ENCODE measurements around the gene PRSS36.
"Not testable (repeated sequence)": the region's sequence is repeated elsewhere in the genome, so short reads cannot be mapped to it uniquely, and the experiment has no call there.

Gene PRSS36

DNA sequence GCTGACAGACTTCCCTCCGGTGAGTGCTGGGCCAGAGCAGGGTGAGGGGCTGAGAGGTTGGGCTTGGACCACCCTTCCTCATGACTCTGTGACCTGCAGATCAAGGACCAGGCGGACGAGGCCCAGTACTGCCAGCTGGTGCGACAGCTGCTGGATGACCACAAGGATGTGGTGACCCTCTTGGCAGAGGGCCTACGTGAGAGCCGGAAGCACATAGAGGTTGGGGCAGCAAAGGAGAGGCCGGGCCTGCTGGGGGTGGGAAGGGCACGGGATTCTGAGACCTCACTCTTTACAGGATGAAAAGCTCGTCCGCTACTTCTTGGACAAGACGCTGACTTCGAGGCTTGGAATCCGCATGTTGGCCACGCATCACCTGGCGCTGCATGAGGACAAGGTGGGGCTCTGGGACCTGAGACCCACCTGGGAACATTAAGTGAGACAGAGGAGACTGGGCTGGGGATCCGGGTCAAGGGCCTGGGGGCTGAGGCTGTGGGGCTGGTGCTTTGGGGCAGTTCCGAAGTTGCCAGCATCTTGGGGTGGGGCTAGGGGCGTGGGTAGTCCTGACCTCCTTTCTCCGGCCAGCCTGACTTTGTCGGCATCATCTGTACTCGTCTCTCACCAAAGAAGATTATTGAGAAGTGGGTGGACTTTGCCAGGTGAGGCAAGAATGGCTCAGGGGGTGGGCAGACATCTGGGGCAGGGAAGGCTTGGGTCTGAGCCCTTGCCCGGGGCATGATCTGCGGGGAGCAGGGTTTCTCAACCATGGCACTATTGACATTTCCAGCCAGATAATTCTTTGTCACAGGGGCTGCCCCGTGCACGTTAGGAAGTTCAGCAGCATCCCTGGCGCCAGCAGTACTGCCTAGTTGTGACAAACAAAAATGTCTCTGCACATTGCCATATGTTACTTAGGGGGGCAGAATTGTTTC, 39.5 kb downstream of the PRSS36 start:
- peak overlapping the region; percentile 39 for H3K27ac Mint-ChIP-seq
- no peaks in the 10 kb centered on the region for H3K27me3 Mint-ChIP-seq (ENCODE audit: low read depth)

DNA sequence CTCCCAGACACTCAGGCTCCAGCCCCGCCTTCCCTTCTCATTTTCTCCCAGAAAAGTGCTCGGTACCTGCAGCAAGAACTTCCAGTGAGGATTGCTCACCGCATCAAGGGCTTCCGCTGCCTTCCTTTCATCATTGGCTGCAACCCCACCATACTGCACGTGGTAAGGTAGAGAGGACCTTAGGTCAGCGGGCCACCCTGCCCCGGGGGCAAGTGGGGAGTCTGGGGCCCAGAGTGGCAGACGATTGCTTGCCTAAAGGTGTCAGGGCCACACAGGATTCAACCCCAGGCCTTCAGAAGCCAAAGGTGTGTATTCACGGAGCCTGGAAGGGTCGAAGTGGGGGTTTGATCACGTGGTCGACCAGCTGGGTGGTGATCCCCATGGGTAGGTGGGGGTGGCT, 40.2 kb downstream of the PRSS36 start:
- H3K4me1 Mint-ChIP-seq (ENCODE audit: low read depth) = peaks cover 17% of the 10 kb centered on the region
- H3K27me3 Mint-ChIP-seq (ENCODE audit: low read depth) = no peaks in the 10 kb centered on the region
- H3K36me3 Mint-ChIP-seq (ENCODE audit: low read depth) = peaks cover 7% of the 10 kb centered on the region
- H3K9me3 Mint-ChIP-seq = no peaks in the 10 kb centered on the region
- H3K27ac Mint-ChIP-seq = peak overlapping the region; percentile 72
- peak overlapping the region; percentile 84 for H3K4me3 Mint-ChIP-seq

More for the DNA sequence above, 39.5 kb downstream of the PRSS36 start:
- H3K4me1 Mint-ChIP-seq (ENCODE audit: low read depth) = peaks cover 17% of the 10 kb centered on the region
- H3K36me3 Mint-ChIP-seq (ENCODE audit: low read depth) = peaks cover 9% of the 10 kb centered on the region
- no peaks in the 10 kb centered on the region for H3K9me3 Mint-ChIP-seq
- H3K4me3 Mint-ChIP-seq = peak overlapping the region; percentile 84

DNA sequence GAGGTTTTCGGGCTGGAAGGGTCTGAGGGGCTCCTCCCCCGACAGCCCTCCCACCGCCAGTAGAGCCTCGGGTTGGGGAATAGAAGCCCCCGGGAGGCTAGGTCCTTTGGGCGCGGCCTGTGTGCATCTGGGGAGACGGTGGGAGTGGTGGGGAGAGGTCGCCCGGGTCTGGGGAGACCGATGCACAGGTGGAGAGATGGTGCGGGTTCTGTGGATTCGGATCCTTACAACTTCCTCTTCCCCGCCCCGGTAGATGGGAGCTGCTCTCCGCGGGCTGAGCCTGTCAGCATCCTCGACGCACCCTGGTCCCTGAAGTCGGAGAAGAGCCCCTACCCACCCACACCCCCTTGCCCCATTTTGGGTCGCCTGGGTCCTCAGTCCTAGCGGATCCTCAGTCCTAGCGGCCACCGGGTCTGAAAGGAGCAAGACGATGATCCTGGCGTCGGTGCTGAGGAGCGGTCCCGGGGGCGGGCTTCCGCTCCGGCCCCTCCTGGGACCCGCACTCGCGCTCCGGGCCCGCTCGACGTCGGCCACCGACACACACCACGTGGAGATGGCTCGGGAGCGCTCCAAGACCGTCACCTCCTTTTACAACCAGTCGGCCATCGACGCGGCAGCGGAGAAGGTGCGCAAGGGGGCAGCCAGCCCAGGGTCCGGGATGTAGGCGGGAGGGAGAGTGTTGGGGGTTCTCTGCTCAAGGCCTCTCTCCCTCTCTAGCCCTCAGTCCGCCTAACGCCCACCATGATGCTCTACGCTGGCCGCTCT, 40.9 kb downstream of the PRSS36 start:
- Mint-ChIP-seq H3K9me3 (no peaks in the 10 kb centered on the region), H3K4me3 (peak overlapping the region; percentile 84), H3K27me3 (ENCODE audit: low read depth) (no peaks in the 10 kb centered on the region), H3K36me3 (ENCODE audit: low read depth) (peaks cover 7% of the 10 kb centered on the region), H3K27ac (no peak overlapping the region), H3K4me1 (ENCODE audit: low read depth) (peaks cover 17% of the 10 kb centered on the region)

DNA sequence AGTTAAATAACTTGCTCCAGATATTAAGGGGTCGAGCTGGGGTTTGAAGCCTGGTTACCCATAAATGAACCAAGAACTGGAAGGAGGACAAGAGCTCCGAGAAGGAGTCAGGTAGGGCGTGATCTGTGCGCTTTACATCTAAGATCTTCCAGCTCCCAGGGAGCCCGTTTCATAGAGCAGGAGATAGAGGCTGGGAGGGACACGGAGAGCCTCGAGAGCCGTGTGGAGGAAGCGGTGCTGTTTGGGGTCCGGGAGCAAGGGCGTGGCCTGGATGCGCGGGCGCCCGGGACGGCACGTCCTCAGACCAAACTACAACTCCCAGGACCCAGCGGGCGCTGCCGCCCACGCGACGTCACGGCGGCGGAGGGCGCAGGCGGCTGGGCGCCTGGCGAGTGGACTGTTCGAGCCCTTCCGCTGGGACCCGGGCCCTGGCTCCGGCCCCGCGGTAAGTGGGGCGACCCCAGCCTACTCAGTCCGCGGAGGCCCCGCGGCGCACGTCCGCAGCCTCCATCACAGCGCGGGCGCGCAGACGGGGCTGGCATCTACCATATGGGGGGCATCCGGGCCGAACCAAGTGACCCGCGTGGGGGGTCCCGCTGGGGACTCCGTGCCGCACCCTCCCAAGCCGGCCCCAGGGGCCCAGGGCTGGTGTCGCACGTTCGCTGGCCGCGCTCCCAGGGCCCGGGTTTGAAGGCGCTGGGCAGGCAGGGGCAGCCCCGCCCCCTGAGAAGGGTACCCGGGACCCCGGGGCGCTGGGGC, 41.7 kb downstream of the PRSS36 start, which contains the start of gene BCKDK:
Gene BCKDK (plus strand): TSS at position 352 of the 759 bp plus-strand sequence. CDS start 838 bp downstream, outside the sequence.
- Mint-ChIP-seq H3K4me1 (ENCODE audit: low read depth) (peaks cover 14% of the 10 kb centered on the region), H3K27me3 (ENCODE audit: low read depth) (no peaks in the 10 kb centered on the region), H3K36me3 (ENCODE audit: low read depth) (peaks cover 7% of the 10 kb centered on the region), H3K27ac (peak within 1 kb of the TSS; percentile 92), H3K4me3 (peak within 1 kb of the TSS; percentile 88), H3K9me3 (no peaks in the 10 kb centered on the region)

DNA sequence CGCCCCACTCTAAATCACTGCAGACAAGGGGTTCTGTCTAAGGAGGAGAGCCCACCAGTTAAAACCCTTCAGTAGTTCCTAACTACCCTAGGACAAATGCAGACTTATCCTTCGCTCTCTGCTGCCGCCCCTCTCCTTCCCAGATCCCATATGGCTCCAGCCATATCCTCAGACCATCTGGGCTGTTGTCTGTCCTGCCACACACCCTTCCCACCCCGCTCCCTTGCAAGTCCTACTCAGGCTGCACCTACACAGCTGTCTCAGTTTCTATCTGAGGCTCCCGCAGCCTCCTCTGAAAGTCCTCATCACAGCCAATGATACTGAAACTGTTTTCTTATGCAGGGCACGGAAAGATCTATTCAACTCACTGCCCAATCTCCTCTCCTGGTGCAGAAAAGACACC, 42.4 kb downstream of the PRSS36 start:
- no peaks in the 10 kb centered on the region for H3K27me3 Mint-ChIP-seq (ENCODE audit: low read depth)
- H3K27ac Mint-ChIP-seq = peak overlapping the region; percentile 92
- peaks cover 7% of the 10 kb centered on the region for H3K36me3 Mint-ChIP-seq (ENCODE audit: low read depth)
- no peaks in the 10 kb centered on the region for H3K9me3 Mint-ChIP-seq
- peaks cover 14% of the 10 kb centered on the region for H3K4me1 Mint-ChIP-seq (ENCODE audit: low read depth)
- H3K4me3 Mint-ChIP-seq = peak overlapping the region; percentile 88

DNA sequence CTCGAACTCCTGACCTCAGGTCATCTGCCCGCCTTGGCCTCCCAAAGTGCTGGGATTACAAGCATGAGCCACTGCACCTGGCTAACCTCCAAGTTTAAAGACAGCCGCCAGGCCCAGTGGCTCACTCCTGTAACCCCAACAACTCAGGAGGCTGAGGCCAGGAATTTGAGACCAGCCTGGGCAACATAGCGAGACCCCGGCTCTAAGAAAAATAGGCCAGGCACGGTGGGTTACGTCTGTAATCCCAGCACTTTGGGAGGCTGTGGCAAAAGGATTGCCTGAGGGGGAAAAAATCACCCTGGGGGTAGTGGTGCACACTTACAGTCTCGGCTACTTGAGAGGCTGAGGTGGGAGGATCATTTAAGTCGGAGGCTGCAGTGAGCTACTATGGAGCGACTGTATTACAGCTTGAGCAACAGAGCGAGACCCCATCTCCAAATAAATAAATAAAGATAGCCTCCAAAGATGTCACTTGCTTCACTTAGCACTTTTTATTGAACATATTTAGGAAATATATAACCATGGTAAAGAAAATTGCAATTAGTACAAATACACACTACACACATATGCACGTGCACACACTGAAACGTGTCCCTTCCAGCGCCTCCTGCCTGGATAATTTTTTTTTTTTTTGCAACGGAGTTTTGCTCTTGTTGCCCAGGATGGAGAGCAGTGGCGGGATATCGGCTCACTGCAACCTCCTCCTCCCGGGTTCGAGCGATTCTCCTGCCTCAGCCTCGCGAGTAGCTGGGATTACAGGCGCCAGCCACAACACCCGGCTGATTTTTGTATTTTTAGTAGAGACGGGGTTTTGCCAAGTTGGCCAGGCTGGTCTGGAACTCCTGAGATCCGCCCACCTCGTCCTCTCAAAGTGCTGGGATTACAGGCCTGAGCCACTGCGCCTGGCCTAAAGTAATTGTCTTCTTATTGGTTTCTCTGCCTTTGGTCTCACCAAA, 43.1 kb downstream of the PRSS36 start:
- Mint-ChIP-seq H3K36me3 (ENCODE audit: low read depth) (peaks cover 7% of the 10 kb centered on the region), H3K4me1 (ENCODE audit: low read depth) (peaks cover 14% of the 10 kb centered on the region), H3K27ac (no peak overlapping the region), H3K27me3 (ENCODE audit: low read depth) (no peaks in the 10 kb centered on the region), H3K9me3 (no peaks in the 10 kb centered on the region), H3K4me3 (no peak overlapping the region)

DNA sequence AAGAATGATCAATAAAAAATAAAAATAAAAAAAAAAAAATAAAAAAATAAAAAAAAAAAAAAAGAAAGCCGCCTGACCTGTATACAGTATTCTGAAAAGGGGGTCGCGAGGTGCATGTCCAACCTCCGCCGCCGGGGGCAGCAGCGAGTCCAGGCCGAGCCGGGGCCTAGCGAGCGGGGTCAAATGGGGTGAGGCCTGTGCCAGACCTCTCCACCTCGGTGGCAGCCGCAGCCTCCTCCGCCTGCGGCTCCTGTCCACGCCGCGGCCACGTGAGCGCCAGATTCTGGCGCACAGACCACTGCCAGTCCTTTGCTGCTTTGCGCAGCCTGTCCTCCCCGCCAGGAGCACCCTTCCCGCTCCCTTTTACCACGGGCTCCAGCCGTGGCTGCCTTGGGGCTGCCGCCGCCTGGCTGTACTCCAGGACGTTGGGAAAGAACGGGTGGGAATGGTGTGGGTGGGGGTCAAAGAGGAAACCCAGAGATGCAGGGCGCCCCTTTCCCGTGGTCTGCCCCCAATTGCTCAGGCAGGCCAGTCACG, 44.1 kb downstream of the PRSS36 start:
- H3K4me1 Mint-ChIP-seq (ENCODE audit: low read depth) = peaks cover 14% of the 10 kb centered on the region
- no peaks in the 10 kb centered on the region for H3K27me3 Mint-ChIP-seq (ENCODE audit: low read depth)
- H3K36me3 Mint-ChIP-seq (ENCODE audit: low read depth) = peaks cover 7% of the 10 kb centered on the region
- no peak overlapping the region for H3K4me3 Mint-ChIP-seq
- no peak overlapping the region for H3K27ac Mint-ChIP-seq
- H3K9me3 Mint-ChIP-seq = no peaks in the 10 kb centered on the region

DNA sequence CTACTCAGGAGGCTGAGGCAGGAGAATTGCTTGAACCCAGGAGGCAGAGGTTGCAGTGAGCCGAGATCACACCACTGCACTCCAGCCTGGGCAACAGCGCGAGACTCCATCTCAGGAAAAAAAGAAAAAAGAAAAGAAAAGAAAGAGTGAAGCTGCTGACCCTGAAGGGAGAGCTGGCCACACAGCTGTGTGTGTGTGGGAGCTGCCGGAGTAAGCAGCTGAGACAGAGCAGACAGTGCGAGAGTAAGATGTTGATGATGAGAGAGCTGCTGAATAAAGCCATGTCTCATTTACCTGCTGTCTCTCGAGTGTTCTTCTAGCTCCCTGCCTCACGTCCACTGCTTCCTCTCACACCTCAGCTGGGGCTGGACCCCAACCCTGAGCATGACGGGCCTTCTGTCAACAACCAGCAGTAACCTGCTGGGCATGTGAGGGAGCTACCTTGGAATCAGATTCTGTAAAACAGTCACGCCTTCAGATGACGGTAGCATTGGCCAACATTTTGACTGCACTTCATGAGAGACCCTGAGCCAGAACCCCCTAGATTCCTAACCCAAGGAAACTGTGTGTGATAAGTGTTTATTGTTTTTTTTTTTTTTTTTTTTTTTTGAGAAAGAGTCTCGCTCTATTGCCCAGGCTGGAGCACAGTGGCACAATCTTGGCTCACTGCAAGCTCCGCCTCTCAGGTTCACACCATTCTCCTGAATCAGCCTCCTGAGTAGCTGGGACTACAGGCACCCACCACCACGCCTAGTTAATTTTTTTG, 48.8 kb downstream of the PRSS36 start:
- not testable (repeated sequence) for H3K27ac Mint-ChIP-seq

DNA sequence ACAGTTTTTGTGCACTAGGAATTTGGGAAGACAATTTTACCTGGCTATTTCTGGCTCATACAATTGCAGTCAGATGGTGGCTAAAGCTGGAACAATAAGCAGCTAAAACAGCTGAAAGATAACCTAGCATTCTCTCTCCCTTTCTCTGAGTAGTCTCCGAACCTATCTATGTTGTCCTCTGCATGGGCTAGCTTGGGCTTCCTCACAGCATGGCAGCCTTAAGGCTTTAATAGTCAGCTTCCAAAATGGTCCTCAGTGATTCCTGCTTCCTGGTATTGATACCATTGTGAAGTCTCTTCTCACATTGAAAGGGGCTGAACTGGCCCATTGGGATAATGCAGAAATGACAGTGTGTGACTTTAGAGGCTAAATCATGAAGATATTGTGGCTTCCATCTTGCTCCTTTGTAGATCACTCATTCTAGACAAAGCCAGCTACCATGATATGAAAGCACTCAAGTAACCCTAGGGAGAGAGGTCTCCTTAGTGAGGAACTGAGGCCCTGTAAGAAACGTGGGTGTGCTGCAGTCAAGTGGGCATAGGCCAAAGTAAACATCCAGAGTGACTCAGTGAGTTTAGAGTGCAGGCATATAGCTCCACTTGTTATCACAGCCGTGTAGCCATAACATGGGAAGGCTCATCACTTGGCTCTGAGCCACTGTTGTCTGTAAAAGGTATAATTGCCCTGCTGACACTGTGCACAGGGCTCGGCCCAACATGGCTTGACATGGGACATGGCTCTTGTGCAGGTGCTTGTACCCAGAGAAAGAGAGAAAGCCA, 49.8 kb downstream of the PRSS36 start:
- Mint-ChIP-seq H3K27me3 (ENCODE audit: low read depth) (peaks cover 7% of the 10 kb centered on the region), H3K4me1 (ENCODE audit: low read depth) (peaks cover 9% of the 10 kb centered on the region), H3K27ac (no peak overlapping the region), H3K4me3 (no peak overlapping the region), H3K9me3 (no peaks in the 10 kb centered on the region), H3K36me3 (ENCODE audit: low read depth) (no peaks in the 10 kb centered on the region)

More for the DNA sequence above, 48.8 kb downstream of the PRSS36 start:
- not testable (repeated sequence) for H3K27me3 Mint-ChIP-seq (ENCODE audit: low read depth); H3K4me3 Mint-ChIP-seq; H3K4me1 Mint-ChIP-seq (ENCODE audit: low read depth); H3K9me3 Mint-ChIP-seq; H3K36me3 Mint-ChIP-seq (ENCODE audit: low read depth)

DNA sequence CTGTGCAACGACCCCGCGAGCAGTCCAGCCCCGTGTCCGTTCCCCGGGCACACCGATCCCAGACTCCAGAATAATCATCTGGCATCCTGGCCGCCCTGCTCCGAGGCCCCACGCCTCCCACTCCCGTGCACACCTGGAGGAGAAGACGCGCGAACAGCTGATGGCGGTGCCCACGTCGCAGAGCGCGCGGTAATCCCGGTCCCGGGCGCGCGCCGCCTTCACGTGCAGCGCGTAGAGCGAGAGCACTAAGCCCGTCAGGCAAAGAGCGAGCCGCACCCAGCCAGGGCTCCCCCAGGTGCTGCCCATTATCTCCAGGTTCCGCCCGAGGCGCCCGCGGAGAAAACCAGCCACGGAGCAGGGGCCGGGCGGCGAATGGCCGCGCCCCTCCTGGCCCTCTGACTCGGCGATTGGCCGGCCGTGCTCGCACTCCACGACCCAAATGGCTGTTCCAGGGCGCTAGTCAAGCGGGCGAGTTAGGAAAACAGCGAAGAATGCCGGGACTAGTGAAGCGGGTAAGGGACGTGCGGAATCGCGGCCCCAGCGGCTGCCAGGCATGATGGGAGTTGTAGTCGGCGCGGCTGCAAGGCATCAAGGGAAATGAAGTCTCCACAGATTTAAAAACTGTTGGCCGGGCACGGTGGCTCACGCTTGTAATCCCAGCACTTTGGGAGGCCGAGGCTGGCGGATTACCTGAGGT, 55.3 kb downstream of the PRSS36 start, which contains the start of gene VKORC1:
Gene VKORC1 (minus strand): TSS at position 374 of the 697 bp plus-strand sequence. CDS start 68 bp downstream, at position 306.
- H3K4me1 Mint-ChIP-seq (ENCODE audit: low read depth) = peaks cover 21% of the 10 kb centered on the region
- no peaks in the 10 kb centered on the region for H3K9me3 Mint-ChIP-seq
- H3K27me3 Mint-ChIP-seq (ENCODE audit: low read depth) = no peaks in the 10 kb centered on the region
- peak within 1 kb of the TSS; percentile 90 for H3K27ac Mint-ChIP-seq
- H3K4me3 Mint-ChIP-seq = peak within 1 kb of the TSS; percentile 98
- peaks cover 11% of the 10 kb centered on the region for H3K36me3 Mint-ChIP-seq (ENCODE audit: low read depth)

DNA sequence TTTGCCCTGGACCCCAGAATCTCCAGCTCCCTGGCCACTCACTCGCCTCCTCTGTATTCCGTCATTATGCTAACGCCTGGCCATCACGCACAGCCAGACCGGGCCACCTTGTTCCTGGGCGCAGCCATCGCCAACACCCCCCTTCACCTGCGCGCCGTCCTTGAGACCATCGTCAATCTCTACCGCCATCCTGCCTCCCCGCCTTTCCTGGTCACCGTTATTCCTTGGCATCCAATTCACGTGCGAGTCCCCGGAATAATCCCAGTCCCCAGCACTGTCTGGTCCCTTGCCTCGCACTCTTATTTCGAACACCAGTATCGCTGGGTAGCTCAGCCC, 55.8 kb downstream of the PRSS36 start:
- no peaks in the 10 kb centered on the region for H3K27me3 Mint-ChIP-seq (ENCODE audit: low read depth)
- H3K4me3 Mint-ChIP-seq = peak overlapping the region; percentile 98
- H3K4me1 Mint-ChIP-seq (ENCODE audit: low read depth) = peaks cover 21% of the 10 kb centered on the region
- H3K27ac Mint-ChIP-seq = peak overlapping the region; percentile 90
- H3K9me3 Mint-ChIP-seq = no peaks in the 10 kb centered on the region
- H3K36me3 Mint-ChIP-seq (ENCODE audit: low read depth) = peaks cover 16% of the 10 kb centered on the region
